HepG2 (cell line): ENCODE measurements around the gene ZNF174. TPM values are rescaled to one million over a fixed set of nuclear protein-coding genes. Genes with fewer than 3 reads are reported as not detected.

Experiments
- GRHL1 ChIP-seq: sonication (generic); formaldehyde crosslinking; conservative IDR thresholded peaks from 2 replicates; pipeline ENCODE4 v1.8.0; 2022; ENCODE audit warnings: missing genetic modification reagents
- JDP2 ChIP-seq: sonication (generic); formaldehyde crosslinking; IDR thresholded peaks from 2 replicates; pipeline ENCODE4 v1.8.1; 2022; ENCODE audit warnings: missing genetic modification reagents, borderline replicate concordance
- RFX5 ChIP-seq: IDR thresholded peaks from 2 replicates; pipeline ENCODE4 v1.6.1; 2011; ENCODE audit warnings: low read depth, low read length, improper control_type of control experiment
- SKIL ChIP-seq: sonication (generic); formaldehyde crosslinking; IDR thresholded peaks from 2 replicates; pipeline ENCODE4 v1.8.0; 2022; ENCODE audit warnings: missing genetic modification reagents, mild to moderate bottlenecking, moderate library complexity, borderline replicate concordance
- THAP7 ChIP-seq: sonication (generic); formaldehyde crosslinking; IDR thresholded peaks from 2 replicates; pipeline ENCODE4 v1.8.1; 2023; ENCODE audit warnings: mild to moderate bottlenecking, missing genetic modification reagents
- ZBTB10 ChIP-seq: sonication (generic); formaldehyde crosslinking; IDR thresholded peaks from 2 replicates; pipeline ENCODE4 v1.4.0; 2020; ENCODE audit warnings: missing genetic modification reagents, borderline replicate concordance
- polyA plus RNA-seq, 8 experiments: library from polyadenylated mRNA; depleted of rRNA in 3 of 8; stranded (reverse) in 7 of 8; unstranded in 1 of 8; fragments of >200 nt; fragmentation: Illumina TruSeq in 4 of 8; extraction: Trizol in 4 of 8; gene quantifications; 2 replicates each; pipeline versions ENCODE4 v1.2.1 to v1.2.3, GENCODE V29; 2011 to 2016; ENCODE audit warnings: low read depth in 4 of 8, missing spikeins in 1 of 8, mixed read lengths in 1 of 8; ENCODE audit not compliant: insufficient read depth in 1 of 8
- total RNA-seq, 5 experiments: library from RNA; depleted of rRNA; stranded (reverse); fragments of >200 nt; fragmentation: Illumina TruSeq; extraction: Trizol; gene quantifications; 2 replicates each; pipeline ENCODE4 v1.2.3, GENCODE V29; 2016; ENCODE audit warnings: low read depth in 1 of 5

The ZNF174 gene
- total and polyA plus RNA-seq, 2 of the 13 experiments (the other 11 are each of a cell fraction or from before 2014, with no cell fraction given) = 8.3 to 10.6 TPM

- TF ChIP-seq SKIL (no peak), ZBTB10 (CRISPR knock-in tag) (no peak), GRHL1 (CRISPR knock-in tag) (no peak), JDP2 (CRISPR knock-in tag) (no peak), RFX5 (no peak), THAP7 (CRISPR knock-in tag) (no peak)
These were observed 53.7 kb downstream of the ZNF174 start (continued) for GRCh38 chr16:3454631-3455147.
